ENCODE results near the gene PINK1. TPM values are rescaled to one million over a fixed set of nuclear protein-coding genes. Genes with fewer than 3 reads are reported as not detected.

Gene PINK1
- total RNA-seq, 1 donor from 2014 or later: 38.1 TPM

GRCh38 chr1:20621012-20621411 lies 12.2 kb upstream of the PINK1 start:
- Mint-ChIP-seq H3K4me1 (no peaks in the 10 kb centered on the region), H3K27me3 (ENCODE audit: low read depth) (peaks cover 8% of the 10 kb centered on the region), H3K36me3 (no peaks in the 10 kb centered on the region), H3K4me3 (no peak overlapping the region), H3K9me3 (peaks cover 5% of the 10 kb centered on the region), H3K27ac (no peak overlapping the region)
- no peak for TF ChIP-seq CTCF (IDR thresholded peaks at IDR 0.05; ENCODE audit: unreplicated experiment)
- no peak for DNase-seq (ENCODE audit: low spot score in 2 of 2, unreplicated experiment in 2 of 2)

- Mint-ChIP-seq H3K36me3 (no peaks in the 10 kb centered on the region), H3K4me3 (no peak overlapping the region), H3K27ac (no peak overlapping the region), H3K9me3 (peaks cover 5% of the 10 kb centered on the region), H3K4me1 (no peaks in the 10 kb centered on the region), H3K27me3 (ENCODE audit: low read depth) (peaks cover 25% of the 10 kb centered on the region)
- TF ChIP-seq CTCF (IDR thresholded peaks at IDR 0.05; ENCODE audit: unreplicated experiment): no peak
- DNase-seq (ENCODE audit: low spot score in 2 of 2, unreplicated experiment in 2 of 2): no peak
Measured at GRCh38 chr1:20624709-20625108, 8.5 kb upstream of the PINK1 start.

GRCh38 chr1:20625176-20626097 lies 7.8 kb upstream of the PINK1 start:
- H3K4me3 Mint-ChIP-seq: no peak overlapping the region
- H3K27ac Mint-ChIP-seq: no peak overlapping the region
- H3K9me3 Mint-ChIP-seq: peaks cover 5% of the 10 kb centered on the region
- H3K27me3 Mint-ChIP-seq (ENCODE audit: low read depth): peaks cover 23% of the 10 kb centered on the region
- no peak for DNase-seq (ENCODE audit: low spot score in 2 of 2, unreplicated experiment in 2 of 2)
- H3K36me3 Mint-ChIP-seq: no peaks in the 10 kb centered on the region
- no peaks in the 10 kb centered on the region for H3K4me1 Mint-ChIP-seq
- no peak for TF ChIP-seq CTCF (IDR thresholded peaks at IDR 0.05; ENCODE audit: unreplicated experiment)

GRCh38 chr1:20626098-20626427 lies 7.2 kb upstream of the PINK1 start:
- Mint-ChIP-seq H3K9me3 (peaks cover 5% of the 10 kb centered on the region), H3K27ac (no peak overlapping the region), H3K27me3 (ENCODE audit: low read depth) (peaks cover 23% of the 10 kb centered on the region), H3K4me1 (no peaks in the 10 kb centered on the region), H3K36me3 (no peaks in the 10 kb centered on the region), H3K4me3 (no peak overlapping the region)
- no peak for DNase-seq (ENCODE audit: low spot score in 2 of 2, unreplicated experiment in 2 of 2)
- TF ChIP-seq CTCF (IDR thresholded peaks at IDR 0.05; ENCODE audit: unreplicated experiment): no peak

GRCh38 chr1:20626524-20626923 lies 6.7 kb upstream of the PINK1 start:
- peaks cover 5% of the 10 kb centered on the region for H3K9me3 Mint-ChIP-seq
- no peaks in the 10 kb centered on the region for H3K4me1 Mint-ChIP-seq
- no peaks in the 10 kb centered on the region for H3K36me3 Mint-ChIP-seq
- DNase-seq (ENCODE audit: low spot score in 2 of 2, unreplicated experiment in 2 of 2): no peak
- TF ChIP-seq CTCF (IDR thresholded peaks at IDR 0.05; ENCODE audit: unreplicated experiment): no peak
- H3K27me3 Mint-ChIP-seq (ENCODE audit: low read depth): peaks cover 23% of the 10 kb centered on the region
- no peak overlapping the region for H3K4me3 Mint-ChIP-seq
- H3K27ac Mint-ChIP-seq: no peak overlapping the region
